HG03378 (cell line): ENCODE data around the gene FGGY.
"Not testable (repeated sequence)": the region's sequence is repeated elsewhere in the genome, so short reads cannot be mapped to it uniquely, and the experiment has no call there.

ENCODE experiments used
- ATAC-seq: cut with Tn5 transposase; IDR thresholded peaks from one replicate; pipeline ENCODE4 v1.9.1; 2021; ENCODE audit warnings: mild to moderate bottlenecking, moderate library complexity; ENCODE audit not compliant: unreplicated experiment

The FGGY gene

GRCh38 chr1:59434336-59434735 lies 137.4 kb downstream of the FGGY start:
- ATAC-seq, result no peak

GRCh38 chr1:59436637-59437036 lies 139.7 kb downstream of the FGGY start:
- no peak for ATAC-seq

- no peak for ATAC-seq
Measured at GRCh38 chr1:59438058-59438560, 141.2 kb downstream of the FGGY start.

GRCh38 chr1:59442492-59442891 lies 145.6 kb downstream of the FGGY start:
- ATAC-seq, result no peak

- no peak for ATAC-seq
Measured at GRCh38 chr1:59443310-59443709, 146.4 kb downstream of the FGGY start.

- no peak for ATAC-seq
Measured at GRCh38 chr1:59444520-59444919, 147.6 kb downstream of the FGGY start.

GRCh38 chr1:59445040-59445439 lies 148.1 kb downstream of the FGGY start:
- ATAC-seq, result no peak

GRCh38 chr1:59446257-59446901 lies 149.5 kb downstream of the FGGY start:
- no peak for ATAC-seq

- no peak for ATAC-seq
Measured at GRCh38 chr1:59452026-59452425, 155.1 kb downstream of the FGGY start.

GRCh38 chr1:59452559-59452958 lies 155.7 kb downstream of the FGGY start:
- no peak for ATAC-seq

- ATAC-seq, result no peak
Measured at GRCh38 chr1:59453297-59453968, 156.5 kb downstream of the FGGY start.

- ATAC-seq, result no peak
Measured at GRCh38 chr1:59455206-59455605, 158.3 kb downstream of the FGGY start.

GRCh38 chr1:59457786-59458185 lies 160.9 kb downstream of the FGGY start:
- no peak for ATAC-seq

- no peak for ATAC-seq
Measured at GRCh38 chr1:59458884-59459283, 162.0 kb downstream of the FGGY start.

- not testable (repeated sequence) for ATAC-seq
Measured at GRCh38 chr1:59462942-59463341, 166.0 kb downstream of the FGGY start.

- not testable (repeated sequence) for ATAC-seq
Measured at GRCh38 chr1:59465478-59465877, 168.6 kb downstream of the FGGY start.

- ATAC-seq, result no peak
Measured at GRCh38 chr1:59468828-59469428, 172.0 kb downstream of the FGGY start.

- ATAC-seq, result not testable (repeated sequence)
Measured at GRCh38 chr1:59471991-59472570, 175.2 kb downstream of the FGGY start.

GRCh38 chr1:59473831-59474230 lies 176.9 kb downstream of the FGGY start:
- no peak for ATAC-seq

GRCh38 chr1:59474496-59474895 lies 177.6 kb downstream of the FGGY start:
- ATAC-seq, result no peak

- no peak for ATAC-seq
Measured at GRCh38 chr1:59475737-59476136, 178.8 kb downstream of the FGGY start.

GRCh38 chr1:59477286-59477685 lies 180.4 kb downstream of the FGGY start:
- no peak for ATAC-seq
